H9 (cell line): Measurements from ENCODE around the gene PRR5L. TPM values are rescaled to one million over a fixed set of nuclear protein-coding genes. Genes with fewer than 3 reads are reported as not detected.

Experiments used
- DNase-seq: peaks from one replicate; pipeline ENCODE4 v3.0.0-alpha.2; 2017
- H2AFZ ChIP-seq: one replicate; pipeline ENCODE4 v1.6.1; 2013; ENCODE audit warnings: mild to moderate bottlenecking, low read length, control low read depth, moderate library complexity
- H2AK5ac ChIP-seq: 2 replicates; pipeline ENCODE4 v1.6.1; 2013; ENCODE audit warnings: low read length, control low read depth, mixed read lengths; ENCODE audit not compliant: insufficient read length
- H2BK120ac ChIP-seq: one replicate; pipeline ENCODE4 v1.6.1; 2013; ENCODE audit warnings: low read depth, mild to moderate bottlenecking, low read length, control low read depth, inconsistent platforms; ENCODE audit not compliant: poor library complexity, severe bottlenecking
- H2BK12ac ChIP-seq: 2 replicates; pipeline ENCODE4 v1.6.1; 2013; ENCODE audit warnings: low read length, control low read depth, mixed read lengths, low read depth; ENCODE audit not compliant: insufficient read length
- H2BK15ac ChIP-seq: 2 replicates; pipeline ENCODE4 v1.6.1; 2013; ENCODE audit warnings: low read depth, low read length, control low read depth
- H2BK20ac ChIP-seq: one replicate; pipeline ENCODE4 v1.6.1; 2013; ENCODE audit warnings: low read depth, mild to moderate bottlenecking, low read length, control low read depth, inconsistent platforms; ENCODE audit not compliant: poor library complexity, severe bottlenecking
- H2BK5ac ChIP-seq: 2 replicates; pipeline ENCODE4 v1.6.1; 2013; ENCODE audit warnings: low read length, control low read depth, mixed read lengths; ENCODE audit not compliant: insufficient read length
- H3K14ac ChIP-seq: 2 replicates; pipeline ENCODE4 v1.6.1; 2013; ENCODE audit warnings: low read length, control low read depth; ENCODE audit not compliant: insufficient read depth
- H3K18ac ChIP-seq: 2 replicates; pipeline ENCODE4 v1.6.1; 2013; ENCODE audit warnings: low read depth, mild to moderate bottlenecking, mixed read lengths, low read length, control low read depth; ENCODE audit not compliant: insufficient read length
- H3K23ac ChIP-seq: 2 replicates; pipeline ENCODE4 v1.6.1; 2013; ENCODE audit warnings: low read length, control low read depth, mixed read lengths, low read depth; ENCODE audit not compliant: insufficient read length
- H3K23me2 ChIP-seq: 2 replicates; pipeline ENCODE4 v1.6.1; 2013; ENCODE audit warnings: low read depth, mild to moderate bottlenecking, mixed read lengths, low read length, control low read depth; ENCODE audit not compliant: insufficient read length, poor library complexity, severe bottlenecking
- H3K27ac ChIP-seq: 2 replicates; pipeline ENCODE4 v1.5.1; 2013; ENCODE audit warnings: low read length, control low read depth, mixed read lengths, low read depth; ENCODE audit not compliant: insufficient read length
- H3K27me3 ChIP-seq: 2 replicates; pipeline ENCODE4 v1.6.1; 2013; ENCODE audit warnings: low read length, control low read depth, inconsistent platforms; ENCODE audit not compliant: insufficient read depth
- H3K4ac ChIP-seq: 2 replicates; pipeline ENCODE4 v1.6.1; 2013; ENCODE audit warnings: low read depth, mild to moderate bottlenecking, control low read depth, inconsistent platforms, low read length, moderate library complexity
- H3K4me1 ChIP-seq: 2 replicates; pipeline ENCODE4 v1.6.1; 2013; ENCODE audit warnings: low read length, control low read depth, inconsistent platforms; ENCODE audit not compliant: insufficient read depth
- H3K4me2 ChIP-seq: 2 replicates; pipeline ENCODE4 v1.6.1; 2013; ENCODE audit warnings: low read length, control low read depth, mixed read lengths; ENCODE audit not compliant: insufficient read length, insufficient read depth
- H3K56ac ChIP-seq: 2 replicates; pipeline ENCODE4 v1.6.1; 2013; ENCODE audit warnings: low read depth, mild to moderate bottlenecking, mixed read lengths, low read length, control low read depth; ENCODE audit not compliant: insufficient read length
- H3K79me1 ChIP-seq: 2 replicates; pipeline ENCODE4 v1.6.1; 2013; ENCODE audit warnings: low read depth, mild to moderate bottlenecking, moderate library complexity, low read length, control low read depth, inconsistent platforms; ENCODE audit not compliant: insufficient read depth, poor library complexity, severe bottlenecking
- H3K79me2 ChIP-seq: 2 replicates; pipeline ENCODE4 v1.6.1; 2013; ENCODE audit warnings: low read length, control low read depth, inconsistent platforms; ENCODE audit not compliant: insufficient read depth
- H3K9ac ChIP-seq: 2 replicates; pipeline ENCODE4 v1.6.1; 2013; ENCODE audit warnings: low read length, control low read depth, mixed read lengths; ENCODE audit not compliant: insufficient read length; ENCODE audit errors: extremely low read depth
- H3K9me3 ChIP-seq: one replicate; pipeline ENCODE4 v1.6.1; 2013; ENCODE audit warnings: low read depth, low read length, inconsistent platforms; ENCODE audit not compliant: control insufficient read depth
- H3T11ph ChIP-seq: one replicate; pipeline ENCODE4 v1.6.1; 2013; ENCODE audit warnings: mild to moderate bottlenecking, low read length, control low read depth, inconsistent platforms
- H4K20me1 ChIP-seq: one replicate; pipeline ENCODE4 v1.6.1; 2013; ENCODE audit not compliant: control insufficient read depth, insufficient read length, insufficient read depth
- H4K5ac ChIP-seq: 2 replicates; pipeline ENCODE4 v1.6.1; 2013; ENCODE audit warnings: low read depth, mild to moderate bottlenecking, mixed read lengths, low read length, control low read depth; ENCODE audit not compliant: insufficient read length
- H4K8ac ChIP-seq: replicated peaks from 2 replicates; pipeline ENCODE4 v1.6.1; 2013; ENCODE audit warnings: low read length, control low read depth, mixed read lengths, low read depth; ENCODE audit not compliant: insufficient read length
- H4K91ac ChIP-seq: 2 replicates; pipeline ENCODE4 v1.6.1; 2013; ENCODE audit warnings: low read depth, mild to moderate bottlenecking, moderate library complexity, mixed read lengths, low read length, control low read depth; ENCODE audit not compliant: insufficient read length
- H3K27ac Mint-ChIP-seq, 3 experiments: 2 replicates in 2 of 3; 3 replicates in 1 of 3; pipeline ENCODE4 v1.8.0; 2020 to 2021; ENCODE audit warnings: mixed read lengths in 3 of 3, mild to moderate bottlenecking in 1 of 3, moderate library complexity in 1 of 3
- H3K27me3 Mint-ChIP-seq: 2 replicates; pipeline ENCODE4 v1.8.0; 2021; ENCODE audit warnings: low read depth, mild to moderate bottlenecking, moderate library complexity, mixed read lengths
- H3K36me3 Mint-ChIP-seq, 3 experiments: 2 replicates in 2 of 3; 3 replicates in 1 of 3; pipeline ENCODE4 v1.8.0; 2020 to 2021; ENCODE audit warnings: low read depth in 3 of 3, mixed read lengths in 3 of 3; ENCODE audit not compliant: insufficient read depth in 1 of 3
- H3K4me1 Mint-ChIP-seq, 2 experiments: 2 replicates each; pipeline ENCODE4 v1.8.0; 2020; ENCODE audit warnings: mixed read lengths in 2 of 2
- H3K4me3 Mint-ChIP-seq, 2 experiments: 2 replicates in 1 of 2; 3 replicates in 1 of 2; pipeline ENCODE4 v1.8.0; 2020 to 2021; ENCODE audit warnings: mild to moderate bottlenecking in 2 of 2, mixed read lengths in 2 of 2, moderate library complexity in 1 of 2
- H3K9me3 Mint-ChIP-seq, 2 experiments: 2 replicates in 1 of 2; 3 replicates in 1 of 2; pipeline ENCODE4 v1.8.0; 2020; ENCODE audit warnings: mild to moderate bottlenecking in 2 of 2, mixed read lengths in 2 of 2, moderate library complexity in 1 of 2
- CTCF ChIP-seq: fragments of 200-600 bp; sonication (generic); conservative IDR thresholded peaks from 3 replicates; pipeline ENCODE4 v1.8.0; 2021; ENCODE audit warnings: antibody characterized with exemption, mild to moderate bottlenecking
- WGBS: extraction: QIAGEN DNeasy Blood & Tissue Kit; methylation state at CpG from one replicate; pipeline ENCODE4 v1.1.7; 2013; ENCODE audit warnings: missing lambda C conversion rate, low lambda C conversion rate, mixed read lengths; ENCODE audit not compliant: insufficient read length; ENCODE audit errors: extremely low coverage; 5-methylcytosine and 5-hydroxymethylcytosine counted together
- total RNA-seq: library from RNA; stranded (reverse); gene quantifications from 2 replicates; pipeline ENCODE4 v1.2.1, GENCODE V29; 2021

The PRR5L gene
- total RNA-seq, 1 experiment from 2014 or later: 5.6 TPM

GRCh38 chr11:36500315-36500721, 204.2 kb downstream of the PRR5L start:
- Histone ChIP-seq H3K4me1 (no peaks in the 10 kb centered on the region), H3K27ac (no peak overlapping the region), H2AK5ac (no peak overlapping the region), H3K4ac (no peak overlapping the region), H3K56ac (no peak overlapping the region), H3K23ac (no peak overlapping the region), H3K79me2 (no peaks in the 10 kb centered on the region), H2AFZ (no peak overlapping the region), H4K20me1 (no peaks in the 10 kb centered on the region), H3K27me3 (no peaks in the 10 kb centered on the region), H3K23me2 (no peaks in the 10 kb centered on the region), H2BK12ac (no peak overlapping the region), H4K8ac (no peak overlapping the region), H3K79me1 (no peaks in the 10 kb centered on the region), H3K14ac (no peak overlapping the region), H2BK15ac (no peak overlapping the region), H2BK120ac (no peak overlapping the region), H2BK5ac (no peak overlapping the region), H3K18ac (no peak overlapping the region), H4K91ac (no peak overlapping the region), H2BK20ac (no peak overlapping the region), H3K9me3 (no peaks in the 10 kb centered on the region), H3K4me2 (no peak overlapping the region), H4K5ac (no peak overlapping the region), H3K9ac (no peak overlapping the region), H3T11ph (no peak overlapping the region)
- no CpG with 5 or more reads among the region's 1 CpG for WGBS
- no peak for TF ChIP-seq CTCF
- Mint-ChIP-seq H3K36me3 (peaks cover 0 to 26% (median 16%) of the 10 kb centered on the region in 3 experiments; a peak in 5 of 7 replicates), H3K4me1 (no peaks in the 10 kb centered on the region), H3K27ac (peak overlapping the region in 1 of 3 experiments; percentile 31; a peak in 1 of 7 replicates), H3K4me3 (no peak overlapping the region), H3K27me3 (no peaks in the 10 kb centered on the region), H3K9me3 (no peaks in the 10 kb centered on the region)
- no peak for DNase-seq
